ENCODE measurements around the gene AKNA.

The AKNA gene
- 145 to 661 (median 565) reads per million in 3 experiments for total RNA-seq

GRCh38 chr9:114387680-114388356 lies at the start of gene AKNA:
Gene AKNA, minus strand, starts transcription at chr9:114387982. Its CDS starts 6,649 bp downstream, at chr9:114381333.
- DNase-seq, result peak; percentile 85

GRCh38 chr9:114437401-114437893 lies 49.7 kb upstream of the AKNA start:
- no peak for DNase-seq

GRCh38 chr9:114434878-114435311 lies 47.1 kb upstream of the AKNA start:
- DNase-seq, result peak; percentile 6

GRCh38 chr9:114433720-114434255 lies 46.0 kb upstream of the AKNA start:
- DNase-seq, result no peak

GRCh38 chr9:114433086-114433485 lies 45.3 kb upstream of the AKNA start:
- DNase-seq, result no peak

- DNase-seq, result no peak
These were observed 44.7 kb upstream of the AKNA start for GRCh38 chr9:114432323-114433067.

- DNase-seq, result no peak
These were observed 44.0 kb upstream of the AKNA start for GRCh38 chr9:114431770-114432169.

GRCh38 chr9:114431003-114431402 lies 43.2 kb upstream of the AKNA start:
- no peak for DNase-seq

- DNase-seq, result no peak
These were observed 42.7 kb upstream of the AKNA start for GRCh38 chr9:114430457-114430856.

- DNase-seq, result no peak
These were observed 41.7 kb upstream of the AKNA start for GRCh38 chr9:114429488-114429887.

- DNase-seq, result no peak
These were observed 40.7 kb upstream of the AKNA start for GRCh38 chr9:114428466-114428865.

GRCh38 chr9:114427644-114428043 lies 39.9 kb upstream of the AKNA start:
- no peak for DNase-seq

- DNase-seq, result no peak
These were observed 38.5 kb upstream of the AKNA start for GRCh38 chr9:114426046-114426948.

- DNase-seq, result no peak
These were observed 37.3 kb upstream of the AKNA start for GRCh38 chr9:114425126-114425525.

GRCh38 chr9:114424126-114424525 lies 36.3 kb upstream of the AKNA start:
- no peak for DNase-seq

- DNase-seq, result no peak
These were observed 35.4 kb upstream of the AKNA start for GRCh38 chr9:114423181-114423580.

GRCh38 chr9:114421147-114421546 lies 33.4 kb upstream of the AKNA start:
- DNase-seq, result no peak

GRCh38 chr9:114419796-114420195 lies 32.0 kb upstream of the AKNA start:
- no peak for DNase-seq

- no peak for DNase-seq
These were observed 30.3 kb upstream of the AKNA start for GRCh38 chr9:114418053-114418452.

GRCh38 chr9:114417511-114417910 lies 29.7 kb upstream of the AKNA start:
- no peak for DNase-seq

- no peak for DNase-seq
These were observed 29.1 kb upstream of the AKNA start for GRCh38 chr9:114416906-114417305.

- no peak for DNase-seq
These were observed 28.5 kb upstream of the AKNA start for GRCh38 chr9:114416290-114416689.

GRCh38 chr9:114414346-114414745 lies 26.6 kb upstream of the AKNA start:
- DNase-seq, result no peak
